ENCODE results near the gene B9D1. TPM values are rescaled to one million over a fixed set of nuclear protein-coding genes. Genes with fewer than 3 reads are reported as not detected.

Gene B9D1
- total and polyA plus RNA-seq, 9 of the 15 experiments (the other 6 are each of a cell fraction or from before 2014, with no cell fraction given): 8.9 to 28.0 (median 17.9) TPM

- Histone ChIP-seq H4K20me1 (replicated peaks; ENCODE audit: control insufficient read depth, insufficient read depth, low read length) (no peaks in the 10 kb centered on the region), H3K36me3 (ENCODE audit: control insufficient read depth, insufficient read depth, low read length) (no peaks in the 10 kb centered on the region), H3K79me2 (ENCODE audit: control insufficient read depth, insufficient read depth, low read length) (no peaks in the 10 kb centered on the region), H2AFZ (ENCODE audit: low read depth, low read length) (no peak overlapping the region), H3K27ac (ENCODE audit: extremely low read depth, low read depth, low read length) (no peak overlapping the region), H3K4me1 (replicated peaks in 1 of 2; ENCODE audit: control insufficient read depth in 2 of 2, insufficient read depth in 2 of 2, low read length in 2 of 2) (no peaks in the 10 kb centered on the region; a peak in 1 of 5 replicates), H3K9me3 (replicated peaks; ENCODE audit: control insufficient read depth, insufficient read depth, low read depth, low read length) (no peaks in the 10 kb centered on the region), H3K9me1 (ENCODE audit: control insufficient read depth, insufficient read depth, low read length) (no peaks in the 10 kb centered on the region), H3K27me3 (ENCODE audit: control insufficient read depth in 2 of 2, insufficient read depth in 2 of 2, low read length in 2 of 2) (no peaks in the 10 kb centered on the region), H3K4me3 (no peak overlapping the region), H3K4me2 (ENCODE audit: insufficient read depth, low read length) (no peak overlapping the region), H3K9ac (ENCODE audit: insufficient read depth in 1 of 2, low read depth in 2 of 2, low read length in 2 of 2) (0 out of 4 replicates have a peak overlapping the region, but pooled peaks of 1 of the 2 experiments have one; percentile 17)
- FAIRE-seq (no peak), DNase-seq (ENCODE audit: extremely low read depth in 1 of 4, low spot score in 3 of 4) (no peak), ATAC-seq (no peak)
- POLR2A ChIA-PET: no interaction called here
- in situ Hi-C loops (cut with MboI): no loop called here
- intact Hi-C loops (cut with micrococcal nuclease): no loop called here
- 65% methylated on average over 11 of the region's 11 CpGs for WGBS (ENCODE audit: insufficient coverage, low coverage, missing lambda C conversion rate)
- no TSS peak for BruUV-seq (replicated peaks)
- TF ChIP-seq NR0B1 (IDR thresholded peaks at IDR 0.05; ENCODE audit: partially characterized antibody) (no peak), CHD4 (IDR thresholded peaks at IDR 0.05; ENCODE audit: insufficient read depth, insufficient replicate concordance, low read depth, low read length, poor library complexity, severe bottlenecking) (no peak), ZNF316 (IDR thresholded peaks at IDR 0.05) (peak; percentile 23; the same call in 1 of the 2 replicates), TCFL5 (CRISPR knock-in tag; conservative IDR thresholded peaks at IDR 0.05) (no peak), ATF4 (CRISPR knock-in tag; IDR thresholded peaks at IDR 0.05) (no peak), BCL6 (CRISPR knock-in tag; IDR thresholded peaks at IDR 0.05) (no peak), PKNOX1 (IDR thresholded peaks at IDR 0.05) (peak; percentile 53)
- CTCF ChIA-PET (ENCODE audit: low intra/inter-chr PET ratio): no interaction called here
These were observed 65.4 kb downstream of the B9D1 start for GRCh38 chr17:19296786-19297778.

All from K562 (cell line).